DOHH2 (cell line): Measurements from ENCODE around the gene LOXL1.

ENCODE experiments used
- H3F3A ChIP-seq: fragments of 200-600 bp; sonication (generic), shearing (Covaris generic); 2 replicates; pipeline ENCODE4 v1.6.0; 2016; ENCODE audit warnings: antibody characterized with exemption, mild to moderate bottlenecking; ENCODE audit not compliant: control insufficient read depth, insufficient read depth
- H3K27ac ChIP-seq: fragments of 200-600 bp; sonication (generic); 2 replicates; pipeline ENCODE4 v1.5.1; 2014; ENCODE audit warnings: low read depth, mild to moderate bottlenecking, low read length, moderate library complexity
- H3K27me3 ChIP-seq: fragments of 200-600 bp; sonication (generic); 2 replicates; pipeline ENCODE4 v1.6.1; 2014; ENCODE audit warnings: mild to moderate bottlenecking, low read length, mixed read lengths; ENCODE audit not compliant: control insufficient read depth
- H3K36me3 ChIP-seq: fragments of 200-600 bp; sonication (generic); 2 replicates; pipeline ENCODE4 v1.6.1; 2014; ENCODE audit warnings: mild to moderate bottlenecking, low read length, moderate library complexity, mixed read lengths; ENCODE audit not compliant: control insufficient read depth
- H3K4me1 ChIP-seq: fragments of 200-600 bp; sonication (generic); 2 replicates; pipeline ENCODE4 v1.6.1; 2014; ENCODE audit warnings: mild to moderate bottlenecking, low read length, mixed read lengths; ENCODE audit not compliant: control insufficient read depth
- H3K4me2 ChIP-seq: fragments of 200-600 bp; sonication (generic); 2 replicates; pipeline ENCODE4 v1.6.0; 2014; ENCODE audit warnings: mild to moderate bottlenecking, low read length, moderate library complexity
- H3K4me3 ChIP-seq: fragments of 200-600 bp; sonication (generic); 2 replicates; pipeline ENCODE4 v1.5.1; 2014; ENCODE audit warnings: mild to moderate bottlenecking, low read length, mixed read lengths
- H3K79me2 ChIP-seq: fragments of 200-600 bp; sonication (generic); 2 replicates; pipeline ENCODE4 v1.6.1; 2014; ENCODE audit warnings: mild to moderate bottlenecking, low read length, mixed read lengths; ENCODE audit not compliant: control insufficient read depth
- H3K9me2 ChIP-seq: fragments of 200-600 bp; sonication (generic); replicated peaks from 2 replicates; pipeline ENCODE4 v1.6.1; 2014; ENCODE audit warnings: mild to moderate bottlenecking, low read length, mixed read lengths; ENCODE audit not compliant: control insufficient read depth
- H3K9me3 ChIP-seq: fragments of 200-600 bp; sonication (generic); 2 replicates; pipeline ENCODE4 v1.6.1; 2014; ENCODE audit warnings: antibody characterized with exemption, low read length, mixed read lengths; ENCODE audit not compliant: control insufficient read depth, insufficient read depth
- H4K20me1 ChIP-seq: fragments of 200-600 bp; sonication (generic); 2 replicates; pipeline ENCODE4 v1.6.0; 2014; ENCODE audit warnings: low read depth, mild to moderate bottlenecking, antibody characterized with exemption, low read length, moderate library complexity; ENCODE audit not compliant: control insufficient read depth, insufficient read depth
- CTCF ChIP-seq: fragments of 200-600 bp; sonication (generic); IDR thresholded peaks from one replicate; pipeline ENCODE4 v1.5.1; 2014; ENCODE audit warnings: antibody characterized with exemption, mild to moderate bottlenecking, low read depth, low read length; ENCODE audit not compliant: poor library complexity, severe bottlenecking
- EZH2phosphoT487 ChIP-seq: fragments of 200-600 bp; sonication (generic); IDR thresholded peaks from 2 replicates; pipeline ENCODE4 v1.6.1; 2017; ENCODE audit warnings: borderline replicate concordance, mild to moderate bottlenecking, antibody characterized with exemption, low read length, moderate library complexity, mixed read lengths

The LOXL1 gene

GRCh38 chr15:73889053-73889761, 37.1 kb upstream of the LOXL1 start:
- Histone ChIP-seq H3K36me3 (no peaks in the 10 kb centered on the region), H3K4me3 (no peak overlapping the region), H3K4me2 (no peak overlapping the region), H3K9me3 (peaks cover 4% of the 10 kb centered on the region; the same call in 1 of the 2 replicates), H3F3A (no peaks in the 10 kb centered on the region), H3K4me1 (no peaks in the 10 kb centered on the region), H3K27ac (no peak overlapping the region), H3K9me2 (no peaks in the 10 kb centered on the region), H3K79me2 (no peaks in the 10 kb centered on the region), H3K27me3 (peaks cover 4% of the 10 kb centered on the region; the same call in 1 of the 2 replicates), H4K20me1 (no peaks in the 10 kb centered on the region)
- TF ChIP-seq CTCF (no peak), EZH2phosphoT487 (no peak)

GRCh38 chr15:73889762-73890124, 36.5 kb upstream of the LOXL1 start:
- Histone ChIP-seq H3K9me2 (no peaks in the 10 kb centered on the region), H3K4me1 (no peaks in the 10 kb centered on the region), H3K27me3 (peaks cover 4% of the 10 kb centered on the region; the same call in 1 of the 2 replicates), H3K36me3 (no peaks in the 10 kb centered on the region), H3K79me2 (no peaks in the 10 kb centered on the region), H3K4me3 (no peak overlapping the region), H4K20me1 (no peaks in the 10 kb centered on the region), H3K4me2 (no peak overlapping the region), H3F3A (no peaks in the 10 kb centered on the region), H3K27ac (no peak overlapping the region), H3K9me3 (peaks cover 4% of the 10 kb centered on the region; the same call in 1 of the 2 replicates)
- TF ChIP-seq EZH2phosphoT487 (no peak), CTCF (no peak)

DNA sequence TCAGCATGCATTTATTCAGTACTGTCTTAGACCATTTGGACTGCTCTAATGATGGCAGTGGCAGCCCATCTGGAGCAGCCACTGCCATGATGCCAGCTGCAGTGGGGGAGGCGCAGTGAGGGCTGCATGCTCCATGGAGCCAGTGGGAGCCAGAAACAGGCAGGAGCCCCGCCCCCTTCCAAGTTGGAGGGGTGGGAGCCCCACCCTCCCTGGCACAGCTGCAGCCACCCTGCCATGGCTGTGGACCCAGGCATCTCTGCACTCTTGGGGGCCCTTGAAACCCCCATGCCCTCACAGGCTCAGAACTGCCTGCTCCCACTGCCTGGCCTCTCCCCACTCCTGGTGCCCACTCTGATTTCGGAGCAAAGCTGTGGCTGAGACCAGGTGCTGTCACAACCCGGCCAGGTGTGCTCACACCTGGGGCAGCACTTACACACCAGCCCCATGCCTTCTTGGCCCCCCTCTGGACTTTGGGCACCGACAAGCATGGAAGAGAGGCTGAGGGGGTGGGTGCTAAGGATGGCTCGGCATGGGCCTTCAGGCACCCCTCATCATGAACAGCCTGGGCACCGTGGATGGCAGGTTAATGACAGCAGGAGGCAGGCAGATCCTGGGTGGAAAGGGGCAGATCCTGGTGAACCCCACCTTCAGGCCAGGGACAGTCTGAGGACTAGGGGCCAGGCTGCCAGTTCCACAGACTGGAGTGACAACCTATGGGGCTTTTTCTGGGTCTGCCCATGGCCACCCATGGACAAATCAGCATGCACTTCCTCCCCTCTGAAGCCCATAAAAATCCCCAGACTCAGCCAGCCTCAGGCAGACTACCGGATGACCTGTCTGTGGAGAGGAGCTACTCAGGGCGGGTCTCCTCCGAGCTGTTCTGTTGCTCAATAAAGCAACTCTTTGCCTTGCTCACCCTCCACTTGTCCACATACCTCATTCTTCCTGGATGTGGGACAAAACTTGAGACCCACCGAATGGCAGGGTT, 34.6 kb upstream of the LOXL1 start:
- Histone ChIP-seq H3K4me2 (no peak overlapping the region), H3K27ac (no peak overlapping the region), H3K27me3 (peaks cover 4% of the 10 kb centered on the region; the same call in 1 of the 2 replicates), H3F3A (no peaks in the 10 kb centered on the region), H3K79me2 (no peaks in the 10 kb centered on the region), H3K4me3 (no peak overlapping the region), H4K20me1 (no peaks in the 10 kb centered on the region), H3K4me1 (no peaks in the 10 kb centered on the region), H3K36me3 (no peaks in the 10 kb centered on the region), H3K9me3 (peaks cover 4% of the 10 kb centered on the region; the same call in 1 of the 2 replicates), H3K9me2 (no peaks in the 10 kb centered on the region)
- no peak for TF ChIP-seq CTCF
- TF ChIP-seq EZH2phosphoT487 = no peak
